PC-3 (cell line): ENCODE data around the gene FAM222A. TPM values are rescaled to one million over a fixed set of nuclear protein-coding genes. Genes with fewer than 3 reads are reported as not detected.

Experiments
- ATAC-seq: fragments of 200-7000 bp; cut with Tn5 transposase; 2 replicates; pipeline ENCODE4 v1.9.1; 2020; ENCODE audit warnings: mild to moderate bottlenecking, moderate library complexity
- BruUV-seq: library from RNA; stranded (reverse); fragments of 400-500 nt; replicated peaks from 2 replicates; lab custom pipeline; 2021; lab: Mats Ljungman, UMichigan
- CTCF ChIA-PET: fragments of 300-600 bp; sonication (Branson Sonifier 250); formaldehyde crosslinking; loops from one replicate; lab custom pipeline; 2022; ENCODE audit warnings: antibody characterized with exemption; lab: Charles Lee
- POLR2A ChIA-PET: fragments of 300-600 bp; sonication (Branson Sonifier 250); formaldehyde crosslinking; loops from one replicate; lab custom pipeline; 2022; ENCODE audit warnings: antibody characterized with exemption; ENCODE audit not compliant: unreplicated experiment; lab: Charles Lee
- DNase-seq: peaks from one replicate; pipeline ENCODE4 v3.0.0-alpha.2; 2015
- H2AFZ ChIP-seq: fragments of 300-600 bp; sonication (generic); 2 replicates; pipeline ENCODE4 v1.6.0; 2016; ENCODE audit warnings: antibody characterized with exemption, low read length
- H3F3A ChIP-seq: fragments of 300-600 bp; sonication (generic); one replicate; pipeline ENCODE4 v1.6.0; 2017; ENCODE audit warnings: antibody characterized with exemption, low read length, control low read depth, mild to moderate bottlenecking; ENCODE audit not compliant: unreplicated experiment
- H3K27ac ChIP-seq: fragments of 300-600 bp; sonication (generic); 2 replicates; pipeline ENCODE4 v1.5.1; 2016; ENCODE audit warnings: mild to moderate bottlenecking, low read length
- H3K27me3 ChIP-seq: fragments of 300-600 bp; sonication (generic); 2 replicates; pipeline ENCODE4 v1.6.1; 2016; ENCODE audit warnings: low read length, mixed read lengths
- H3K36me3 ChIP-seq: fragments of 300-600 bp; sonication (generic); 2 replicates; pipeline ENCODE4 v1.6.1; 2016; ENCODE audit warnings: low read depth, mixed run types, low read length, mixed read lengths
- H3K4me1 ChIP-seq: fragments of 300-600 bp; sonication (generic); 2 replicates; pipeline ENCODE4 v1.5.1; 2016; ENCODE audit warnings: low read length; ENCODE audit not compliant: insufficient read depth
- H3K4me2 ChIP-seq: fragments of 300-600 bp; sonication (generic); 2 replicates; pipeline ENCODE4 v1.6.0; 2016; ENCODE audit warnings: low read length
- H3K4me3 ChIP-seq: fragments of 300-600 bp; sonication (generic); 2 replicates; pipeline ENCODE4 v1.5.1; 2016; ENCODE audit warnings: mild to moderate bottlenecking, low read length, mixed read lengths
- H3K79me2 ChIP-seq: fragments of 300-600 bp; sonication (generic); 2 replicates; pipeline ENCODE4 v1.6.1; 2017; ENCODE audit warnings: low read length, mixed read lengths
- H3K9ac ChIP-seq: fragments of 300-600 bp; sonication (generic); 2 replicates; pipeline ENCODE4 v1.6.0; 2016; ENCODE audit warnings: mild to moderate bottlenecking, low read length
- H3K9me2 ChIP-seq: fragments of 300-600 bp; sonication (generic); replicated peaks from 2 replicates; pipeline ENCODE4 v1.6.1; 2016; ENCODE audit warnings: mixed run types, low read length, mixed read lengths
- H3K9me3 ChIP-seq: fragments of 300-600 bp; sonication (generic); 2 replicates; pipeline ENCODE4 v1.6.1; 2016; ENCODE audit warnings: low read length, mixed read lengths
- H4K20me1 ChIP-seq: fragments of 300-600 bp; sonication (generic); 2 replicates; pipeline ENCODE4 v1.6.1; 2016; ENCODE audit warnings: low read length, mixed read lengths
- EZH2 ChIP-seq: fragments of 300-600 bp; sonication (generic); IDR thresholded peaks from one replicate; pipeline ENCODE4 v1.6.1; 2017; ENCODE audit warnings: antibody characterized with exemption, mild to moderate bottlenecking, low read length; ENCODE audit not compliant: unreplicated experiment
- EZH2phosphoT487 ChIP-seq: fragments of 300-600 bp; sonication (generic); IDR thresholded peaks from 2 replicates; pipeline ENCODE4 v1.6.1; 2018; ENCODE audit warnings: mild to moderate bottlenecking, antibody characterized with exemption, low read length, borderline replicate concordance
- intact Hi-C: fragments of 100-400 bp; cut with micrococcal nuclease; formaldehyde crosslinking; loops from 2 replicates; pipeline ENCODE4 v1.9.0; 2023
- total RNA-seq: library from RNA; depleted of rRNA; stranded (reverse); fragments of >200 nt; gene quantifications from 2 replicates; pipeline ENCODE4 v1.2.3, GENCODE V29; 2014
- TF ChIP-seq, protein P1 (sequence below): fragments of 300-600 bp; sonication (generic); conservative IDR thresholded peaks from 2 replicates; pipeline ENCODE4 v1.5.1; 2017; ENCODE audit warnings: antibody characterized with exemption, low read depth, mild to moderate bottlenecking, low read length

FAM222A gene
- total RNA-seq, 1 experiment from 2014 or later: 11.7 TPM

DNA sequence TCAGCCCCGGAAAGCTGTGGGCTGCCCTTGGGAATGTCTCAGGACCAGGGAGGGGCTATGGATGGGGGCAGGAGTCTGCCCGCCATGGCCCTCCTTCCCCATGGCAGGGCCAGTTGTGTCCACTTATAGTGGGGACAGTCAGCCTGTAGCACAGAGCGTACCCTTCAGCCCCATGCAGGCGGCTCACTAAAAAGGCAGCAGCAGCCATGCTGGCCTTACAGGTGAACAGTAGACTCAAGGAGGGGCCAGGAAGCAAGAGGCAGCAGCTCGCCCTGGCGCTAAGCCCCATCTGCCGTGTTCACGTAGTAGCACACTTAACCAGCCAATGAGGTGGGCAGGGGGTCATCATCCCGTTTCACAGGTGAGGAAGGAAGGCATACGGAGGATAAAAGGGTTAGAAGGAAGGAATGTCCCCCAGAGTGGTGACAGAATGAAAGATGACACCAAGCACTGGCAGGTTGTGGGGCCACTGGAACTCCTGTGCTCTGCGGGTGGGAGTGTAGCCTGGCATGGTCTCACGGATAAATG, 52.7 kb downstream of the FAM222A start:
- intact Hi-C loops: no loop called here
- Histone ChIP-seq H3K27ac (no peak overlapping the region), H3K9ac (no peak overlapping the region), H3K36me3 (no peaks in the 10 kb centered on the region; the same call in 1 of the 2 replicates), H3K9me2 (no peaks in the 10 kb centered on the region), H3K4me3 (no peak overlapping the region), H3K27me3 (no peaks in the 10 kb centered on the region), H3K79me2 (peaks cover 7% of the 10 kb centered on the region; the same call in 1 of the 2 replicates), H3K4me1 (peaks cover 6% of the 10 kb centered on the region), H3F3A (no peaks in the 10 kb centered on the region), H3K4me2 (no peak overlapping the region), H3K9me3 (no peaks in the 10 kb centered on the region), H4K20me1 (no peaks in the 10 kb centered on the region), H2AFZ (no peak overlapping the region)
- no peak for ATAC-seq
- TF ChIP-seq EZH2phosphoT487 (no peak), EZH2 (no peak)
- TF ChIP-seq, protein P1, sequence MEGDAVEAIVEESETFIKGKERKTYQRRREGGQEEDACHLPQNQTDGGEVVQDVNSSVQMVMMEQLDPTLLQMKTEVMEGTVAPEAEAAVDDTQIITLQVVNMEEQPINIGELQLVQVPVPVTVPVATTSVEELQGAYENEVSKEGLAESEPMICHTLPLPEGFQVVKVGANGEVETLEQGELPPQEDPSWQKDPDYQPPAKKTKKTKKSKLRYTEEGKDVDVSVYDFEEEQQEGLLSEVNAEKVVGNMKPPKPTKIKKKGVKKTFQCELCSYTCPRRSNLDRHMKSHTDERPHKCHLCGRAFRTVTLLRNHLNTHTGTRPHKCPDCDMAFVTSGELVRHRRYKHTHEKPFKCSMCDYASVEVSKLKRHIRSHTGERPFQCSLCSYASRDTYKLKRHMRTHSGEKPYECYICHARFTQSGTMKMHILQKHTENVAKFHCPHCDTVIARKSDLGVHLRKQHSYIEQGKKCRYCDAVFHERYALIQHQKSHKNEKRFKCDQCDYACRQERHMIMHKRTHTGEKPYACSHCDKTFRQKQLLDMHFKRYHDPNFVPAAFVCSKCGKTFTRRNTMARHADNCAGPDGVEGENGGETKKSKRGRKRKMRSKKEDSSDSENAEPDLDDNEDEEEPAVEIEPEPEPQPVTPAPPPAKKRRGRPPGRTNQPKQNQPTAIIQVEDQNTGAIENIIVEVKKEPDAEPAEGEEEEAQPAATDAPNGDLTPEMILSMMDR: no peak
- no TSS peak for BruUV-seq
- ChIA-PET CTCF (no interaction called here), POLR2A (interaction anchor here (0.6 kb wide), 1 partner anchor 251 kb away, joined by 15 read pairs; no protein-coding TSS in a partner anchor)
- DNase-seq: no peak

DNA sequence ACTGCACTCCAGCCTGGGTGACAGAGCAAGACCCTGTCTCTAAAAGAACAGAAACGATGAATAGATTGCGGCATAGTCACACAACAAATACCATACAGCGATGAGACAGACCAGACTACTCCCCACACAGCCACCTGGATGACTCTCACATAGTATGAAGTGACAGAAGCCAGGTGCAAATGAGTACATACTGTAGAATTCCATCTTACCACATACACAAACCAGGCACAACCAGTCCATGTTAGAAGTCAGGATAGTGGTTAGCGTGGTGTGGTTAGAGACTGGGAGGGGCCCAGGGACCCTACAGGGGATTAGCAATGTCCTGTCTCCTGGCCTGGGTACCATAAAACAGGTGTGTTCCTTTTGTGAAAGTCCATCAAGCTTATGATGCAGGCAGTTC, 53.8 kb downstream of the FAM222A start:
- intact Hi-C loops: no loop called here
- CTCF ChIA-PET: interaction anchor here (0.7 kb wide), 1 partner anchor 13 kb away, joined by 4 read pairs; no protein-coding TSS in a partner anchor

More for the DNA sequence above, 53.8 kb downstream of the FAM222A start:
- H3K9me3 ChIP-seq: no peaks in the 10 kb centered on the region
- no peaks in the 10 kb centered on the region for H4K20me1 ChIP-seq
- H2AFZ ChIP-seq: no peak overlapping the region
- no peak overlapping the region for H3K4me2 ChIP-seq
- H3K9ac ChIP-seq: no peak overlapping the region
- H3K4me1 ChIP-seq: peaks cover 8% of the 10 kb centered on the region
- no TSS peak for BruUV-seq
- H3K79me2 ChIP-seq: peaks cover 18% of the 10 kb centered on the region
- H3F3A ChIP-seq: no peaks in the 10 kb centered on the region
- H3K36me3 ChIP-seq: no peaks in the 10 kb centered on the region; the same call in 1 of the 2 replicates
- POLR2A ChIA-PET: no interaction called here
- no peaks in the 10 kb centered on the region for H3K27me3 ChIP-seq
- ATAC-seq: no peak
- TF ChIP-seq EZH2 (no peak), EZH2phosphoT487 (no peak)
- TF ChIP-seq, protein P1: no peak
- no peak for DNase-seq
- no peak overlapping the region for H3K4me3 ChIP-seq
- no peak overlapping the region for H3K27ac ChIP-seq
- no peaks in the 10 kb centered on the region for H3K9me2 ChIP-seq
